GM12892 (cell line): ENCODE results near the gene FAM171A2.

Source experiments
- POLR2A ChIP-seq: IDR thresholded peaks from 2 replicates; pipeline ENCODE4 v1.6.1; 2011; ENCODE audit warnings: low read depth, low read length, control low read depth
- POLR2AphosphoS5 ChIP-seq: IDR thresholded peaks from 2 replicates; pipeline ENCODE4 v1.6.1; 2011; ENCODE audit warnings: low read depth, low read length, control low read depth
- TAF1 ChIP-seq: IDR thresholded peaks from 2 replicates; pipeline ENCODE4 v1.6.1; 2011; ENCODE audit warnings: low read depth, mild to moderate bottlenecking, control low read depth, low read length, borderline replicate concordance

DNA sequence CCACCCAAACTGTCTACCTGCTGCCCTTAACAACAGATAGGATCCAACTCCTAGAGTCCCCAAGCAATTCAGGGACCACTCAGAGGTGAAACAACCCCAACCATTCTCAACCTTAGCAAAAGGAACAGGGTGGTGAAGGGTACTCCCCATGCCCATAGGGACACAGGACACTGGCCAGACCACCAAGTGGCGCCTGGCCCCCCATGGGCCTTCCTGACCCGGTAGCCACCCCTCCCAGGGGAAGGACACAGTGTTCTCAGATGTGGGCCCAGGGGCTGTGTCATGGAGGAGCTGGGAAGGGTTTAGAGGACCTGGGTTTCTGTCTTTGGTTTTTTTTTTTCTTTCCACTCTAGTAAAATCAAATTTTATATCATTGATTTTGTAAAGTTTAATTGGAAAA is 29.3 kb downstream of the FAM171A2 start:
- TF ChIP-seq TAF1: no peak
- no peak for TF ChIP-seq POLR2A
- no peak for TF ChIP-seq POLR2AphosphoS5
